HepG2 (cell line): ENCODE measurements around the gene CCT3. TPM values are rescaled to one million over a fixed set of nuclear protein-coding genes. Genes with fewer than 3 reads are reported as not detected.

Source experiments
- ETV6 ChIP-seq: sonication (generic); formaldehyde crosslinking; conservative IDR thresholded peaks from 2 replicates; pipeline ENCODE4 v1.4.0; 2020; ENCODE audit warnings: missing genetic modification reagents
- EZH2 ChIP-seq: conservative IDR thresholded peaks from 2 replicates; pipeline ENCODE4 v1.6.1; 2012; ENCODE audit warnings: mild to moderate bottlenecking, low read depth, low read length, moderate library complexity
- HHEX ChIP-seq: IDR thresholded peaks from 2 replicates; pipeline ENCODE4 v1.6.1; 2016; ENCODE audit warnings: control low read depth
- MIER2 ChIP-seq: IDR thresholded peaks from 2 replicates; pipeline ENCODE4 v1.6.1; 2016; ENCODE audit warnings: missing biosample characterization, missing genetic modification reagents
- PCBP2 ChIP-seq: fragments of 200-400 bp; formaldehyde crosslinking; optimal IDR thresholded peaks from 2 replicates; pipeline ENCODE3; 2018; ENCODE audit warnings: low read length, low read depth; ENCODE audit not compliant: poor library complexity, severe bottlenecking
- SOX13 ChIP-seq, 3 experiments: fragments of 450-650 bp in 1 of 3; sonication (generic) in 1 of 3; formaldehyde crosslinking in 1 of 3; IDR thresholded peaks in 2 of 3; conservative IDR thresholded peaks in 1 of 3; 2 replicates each; pipeline versions ENCODE4 v1.5.0 to v1.6.1; 2016 to 2020; ENCODE audit warnings: antibody characterized with exemption in 1 of 3, mild to moderate bottlenecking in 1 of 3, missing compliant biosample characterization in 1 of 3, missing genetic modification reagents in 1 of 3, moderate library complexity in 1 of 3
- SOX5 ChIP-seq: IDR thresholded peaks from 2 replicates; pipeline ENCODE4 v1.6.1; 2016; ENCODE audit warnings: borderline replicate concordance
- TMF1 ChIP-seq: sonication (generic); formaldehyde crosslinking; IDR thresholded peaks from 2 replicates; pipeline ENCODE4 v1.8.1; 2022; ENCODE audit warnings: low read depth, missing genetic modification reagents
- ZBTB8A ChIP-seq: sonication (generic); formaldehyde crosslinking; IDR thresholded peaks from 2 replicates; pipeline ENCODE4 v1.4.0; 2020; ENCODE audit warnings: mild to moderate bottlenecking, low read depth, missing genetic modification reagents, borderline replicate concordance
- ZFP36L2 ChIP-seq: sonication (generic); formaldehyde crosslinking; IDR thresholded peaks from 2 replicates; pipeline ENCODE4 v1.4.0; 2020; ENCODE audit warnings: missing genetic modification reagents
- ZMAT3 ChIP-seq: sonication (generic); formaldehyde crosslinking; conservative IDR thresholded peaks from 2 replicates; pipeline ENCODE4 v1.7.0; 2021; ENCODE audit warnings: missing genetic modification reagents
- ZNF350 ChIP-seq: sonication (generic); formaldehyde crosslinking; IDR thresholded peaks from 2 replicates; pipeline ENCODE4 v1.4.0; 2020; ENCODE audit warnings: mild to moderate bottlenecking, low read depth, missing genetic modification reagents, borderline replicate concordance
- ZNF512 ChIP-seq: sonication (generic); formaldehyde crosslinking; IDR thresholded peaks from 2 replicates; pipeline ENCODE4 v1.4.0; 2020; ENCODE audit warnings: mild to moderate bottlenecking, missing genetic modification reagents
- ZXDC ChIP-seq: sonication (generic); formaldehyde crosslinking; IDR thresholded peaks from 2 replicates; pipeline ENCODE4 v1.5.0; 2020; ENCODE audit warnings: mild to moderate bottlenecking, missing genetic modification reagents
- polyA plus RNA-seq, 8 experiments: library from polyadenylated mRNA; depleted of rRNA in 3 of 8; stranded (reverse) in 7 of 8; unstranded in 1 of 8; fragments of >200 nt; fragmentation: Illumina TruSeq in 4 of 8; extraction: Trizol in 4 of 8; gene quantifications; 2 replicates each; pipeline versions ENCODE4 v1.2.1 to v1.2.3, GENCODE V29; 2011 to 2016; ENCODE audit warnings: low read depth in 4 of 8, missing spikeins in 1 of 8, mixed read lengths in 1 of 8; ENCODE audit not compliant: insufficient read depth in 1 of 8
- total RNA-seq, 5 experiments: library from RNA; depleted of rRNA; stranded (reverse); fragments of >200 nt; fragmentation: Illumina TruSeq; extraction: Trizol; gene quantifications; 2 replicates each; pipeline ENCODE4 v1.2.3, GENCODE V29; 2016; ENCODE audit warnings: low read depth in 1 of 5
- TF ChIP-seq, protein P1 (sequence below): sonication (generic); formaldehyde crosslinking; IDR thresholded peaks from 2 replicates; pipeline ENCODE4 v1.4.0; 2020; ENCODE audit warnings: mild to moderate bottlenecking, low read depth, missing genetic modification reagents
- TF ChIP-seq, protein P2 (sequence below): sonication (generic); formaldehyde crosslinking; conservative IDR thresholded peaks from 2 replicates; pipeline ENCODE4 v1.5.0; 2020; ENCODE audit warnings: missing genetic modification reagents
- TF ChIP-seq, protein P3 (sequence below): IDR thresholded peaks from 2 replicates; pipeline ENCODE4 v1.6.1; 2018; ENCODE audit warnings: missing genetic modification reagents, mild to moderate bottlenecking, missing compliant biosample characterization
- TF ChIP-seq, protein P4 (sequence below): IDR thresholded peaks from 2 replicates; pipeline ENCODE4 v1.6.1; 2016; ENCODE audit warnings: missing compliant biosample characterization, missing genetic modification reagents, borderline replicate concordance

Gene CCT3
- total and polyA plus RNA-seq, 2 of the 13 experiments (the other 11 are each of a cell fraction or from before 2014, with no cell fraction given) = 319 to 615 TPM

DNA sequence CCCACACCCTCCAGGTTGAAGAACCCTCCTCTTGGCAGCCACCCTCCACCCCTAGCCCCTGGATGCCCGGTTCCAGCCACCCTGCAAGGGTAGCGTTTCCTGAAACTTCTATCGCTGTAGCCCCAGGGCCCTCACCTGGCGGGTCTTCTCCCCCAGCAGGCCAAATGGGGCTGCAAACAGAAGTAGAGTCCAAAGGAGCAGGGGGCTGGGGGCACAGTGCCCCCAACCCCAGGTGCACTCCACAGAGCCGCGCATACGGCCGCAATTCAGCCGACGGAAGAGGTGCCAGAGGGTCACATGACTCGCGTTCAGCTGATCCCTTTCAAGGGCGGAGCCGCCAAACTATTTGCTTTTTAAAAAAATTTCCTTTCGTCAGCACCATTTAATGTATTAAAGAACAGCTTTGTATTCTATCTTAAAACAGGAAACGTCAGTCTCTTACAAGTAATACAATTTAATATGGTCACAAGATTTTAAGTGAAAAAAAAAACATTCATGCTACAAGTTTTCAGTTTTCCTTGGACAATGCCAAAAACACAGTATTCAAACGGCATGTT, 42.6 kb downstream of the CCT3 start, which contains the start of gene GLMP (continued):
- TF ChIP-seq, protein P1, sequence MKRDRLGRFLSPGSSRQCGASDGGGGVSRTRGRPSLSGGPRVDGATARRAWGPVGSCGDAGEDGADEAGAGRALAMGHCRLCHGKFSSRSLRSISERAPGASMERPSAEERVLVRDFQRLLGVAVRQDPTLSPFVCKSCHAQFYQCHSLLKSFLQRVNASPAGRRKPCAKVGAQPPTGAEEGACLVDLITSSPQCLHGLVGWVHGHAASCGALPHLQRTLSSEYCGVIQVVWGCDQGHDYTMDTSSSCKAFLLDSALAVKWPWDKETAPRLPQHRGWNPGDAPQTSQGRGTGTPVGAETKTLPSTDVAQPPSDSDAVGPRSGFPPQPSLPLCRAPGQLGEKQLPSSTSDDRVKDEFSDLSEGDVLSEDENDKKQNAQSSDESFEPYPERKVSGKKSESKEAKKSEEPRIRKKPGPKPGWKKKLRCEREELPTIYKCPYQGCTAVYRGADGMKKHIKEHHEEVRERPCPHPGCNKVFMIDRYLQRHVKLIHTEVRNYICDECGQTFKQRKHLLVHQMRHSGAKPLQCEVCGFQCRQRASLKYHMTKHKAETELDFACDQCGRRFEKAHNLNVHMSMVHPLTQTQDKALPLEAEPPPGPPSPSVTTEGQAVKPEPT (CRISPR knock-in tag) = no peak
- no peak for TF ChIP-seq ETV6 (CRISPR knock-in tag)
- no peak for TF ChIP-seq ZMAT3 (CRISPR knock-in tag)
- no peak for TF ChIP-seq EZH2
- TF ChIP-seq ZNF512 = no peak
- TF ChIP-seq, protein P2, sequence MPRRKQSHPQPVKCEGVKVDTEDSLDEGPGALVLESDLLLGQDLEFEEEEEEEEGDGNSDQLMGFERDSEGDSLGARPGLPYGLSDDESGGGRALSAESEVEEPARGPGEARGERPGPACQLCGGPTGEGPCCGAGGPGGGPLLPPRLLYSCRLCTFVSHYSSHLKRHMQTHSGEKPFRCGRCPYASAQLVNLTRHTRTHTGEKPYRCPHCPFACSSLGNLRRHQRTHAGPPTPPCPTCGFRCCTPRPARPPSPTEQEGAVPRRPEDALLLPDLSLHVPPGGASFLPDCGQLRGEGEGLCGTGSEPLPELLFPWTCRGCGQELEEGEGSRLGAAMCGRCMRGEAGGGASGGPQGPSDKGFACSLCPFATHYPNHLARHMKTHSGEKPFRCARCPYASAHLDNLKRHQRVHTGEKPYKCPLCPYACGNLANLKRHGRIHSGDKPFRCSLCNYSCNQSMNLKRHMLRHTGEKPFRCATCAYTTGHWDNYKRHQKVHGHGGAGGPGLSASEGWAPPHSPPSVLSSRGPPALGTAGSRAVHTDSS (CRISPR knock-in tag) = 0 out of 2 replicates have a peak, but pooled peaks have one; percentile 55
- TF ChIP-seq MIER2 (CRISPR knock-in tag) = no peak
- no peak for TF ChIP-seq PCBP2
- no peak for TF ChIP-seq SOX13 (IDR thresholded peaks at IDR 0.05)
- no peak for TF ChIP-seq SOX13 (CRISPR knock-in tag; conservative IDR thresholded peaks at IDR 0.05 in 1 of 2, IDR thresholded peaks at IDR 0.05 in 1 of 2)
- no peak for TF ChIP-seq TMF1 (CRISPR knock-in tag)
- TF ChIP-seq HHEX (CRISPR knock-in tag) = no peak
- TF ChIP-seq ZBTB8A (CRISPR knock-in tag) = no peak
- TF ChIP-seq SOX5 (CRISPR knock-in tag) = no peak
- no peak for TF ChIP-seq ZFP36L2 (CRISPR knock-in tag)
- TF ChIP-seq ZNF350 (CRISPR knock-in tag) = no peak
- TF ChIP-seq, protein P3, sequence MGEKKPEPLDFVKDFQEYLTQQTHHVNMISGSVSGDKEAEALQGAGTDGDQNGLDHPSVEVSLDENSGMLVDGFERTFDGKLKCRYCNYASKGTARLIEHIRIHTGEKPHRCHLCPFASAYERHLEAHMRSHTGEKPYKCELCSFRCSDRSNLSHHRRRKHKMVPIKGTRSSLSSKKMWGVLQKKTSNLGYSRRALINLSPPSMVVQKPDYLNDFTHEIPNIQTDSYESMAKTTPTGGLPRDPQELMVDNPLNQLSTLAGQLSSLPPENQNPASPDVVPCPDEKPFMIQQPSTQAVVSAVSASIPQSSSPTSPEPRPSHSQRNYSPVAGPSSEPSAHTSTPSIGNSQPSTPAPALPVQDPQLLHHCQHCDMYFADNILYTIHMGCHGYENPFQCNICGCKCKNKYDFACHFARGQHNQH (CRISPR knock-in tag) = 0 out of 2 replicates have a peak, but pooled peaks have one; percentile 37
- TF ChIP-seq, protein P4, sequence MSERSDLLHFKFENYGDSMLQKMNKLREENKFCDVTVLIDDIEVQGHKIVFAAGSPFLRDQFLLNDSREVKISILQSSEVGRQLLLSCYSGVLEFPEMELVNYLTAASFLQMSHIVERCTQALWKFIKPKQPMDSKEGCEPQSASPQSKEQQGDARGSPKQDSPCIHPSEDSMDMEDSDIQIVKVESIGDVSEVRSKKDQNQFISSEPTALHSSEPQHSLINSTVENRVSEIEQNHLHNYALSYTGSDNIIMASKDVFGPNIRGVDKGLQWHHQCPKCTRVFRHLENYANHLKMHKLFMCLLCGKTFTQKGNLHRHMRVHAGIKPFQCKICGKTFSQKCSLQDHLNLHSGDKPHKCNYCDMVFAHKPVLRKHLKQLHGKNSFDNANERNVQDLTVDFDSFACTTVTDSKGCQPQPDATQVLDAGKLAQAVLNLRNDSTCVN (CRISPR knock-in tag) = no peak
- TF ChIP-seq ZXDC (CRISPR knock-in tag) = no peak
